Calu3 (cell line): ENCODE data around the gene GXYLT2. TPM values are rescaled to one million over a fixed set of nuclear protein-coding genes. Genes with fewer than 3 reads are reported as not detected.

Experiments used
- BruUV-seq: library from RNA; stranded (reverse); fragments of 400-500 nt; replicated peaks from 2 replicates; lab custom pipeline; 2021; lab: Mats Ljungman, UMichigan
- CTCF ChIA-PET: fragments of 300-600 bp; sonication (Branson Sonifier 250); formaldehyde crosslinking; loops from one replicate; lab custom pipeline; 2022; ENCODE audit warnings: antibody characterized with exemption; lab: Charles Lee
- DNase-seq: peaks from one replicate; pipeline ENCODE4 v3.0.0; 2022
- H3K27ac Mint-ChIP-seq: one replicate; pipeline ENCODE4 v1.8.0; 2022; ENCODE audit warnings: mixed read lengths; ENCODE audit not compliant: unreplicated experiment
- H3K27me3 Mint-ChIP-seq: one replicate; pipeline ENCODE4 v1.8.0; 2022; ENCODE audit warnings: mixed read lengths; ENCODE audit not compliant: unreplicated experiment
- H3K36me3 Mint-ChIP-seq: one replicate; pipeline ENCODE4 v1.8.0; 2022; ENCODE audit warnings: mild to moderate bottlenecking, moderate library complexity, mixed read lengths; ENCODE audit not compliant: insufficient read depth, unreplicated experiment
- H3K4me1 Mint-ChIP-seq: one replicate; pipeline ENCODE4 v1.8.0; 2022; ENCODE audit warnings: mild to moderate bottlenecking, low read depth, mixed read lengths; ENCODE audit not compliant: unreplicated experiment
- H3K4me3 Mint-ChIP-seq: one replicate; pipeline ENCODE4 v1.8.0; 2022; ENCODE audit warnings: mild to moderate bottlenecking, low read depth, moderate library complexity, mixed read lengths; ENCODE audit not compliant: unreplicated experiment
- H3K9me3 Mint-ChIP-seq: one replicate; pipeline ENCODE4 v1.8.0; 2022; ENCODE audit warnings: low read depth, mixed read lengths; ENCODE audit not compliant: unreplicated experiment
- intact Hi-C: fragments of 100-400 bp; cut with micrococcal nuclease; formaldehyde crosslinking; loops from one replicate; pipeline ENCODE4 v1.10.0; 2022; ENCODE audit not compliant: unreplicated experiment
- total RNA-seq: library from RNA; stranded (reverse); gene quantifications from 2 replicates; pipeline ENCODE4 v1.2.3, GENCODE V29; 2022
- TF ChIP-seq, protein P1 (sequence below): fragments of 200-600 bp; IDR thresholded peaks from one replicate; pipeline ENCODE4 v1.8.0; 2022; ENCODE audit warnings: antibody characterized with exemption; ENCODE audit not compliant: unreplicated experiment

Gene GXYLT2
- total RNA-seq, 1 experiment from 2014 or later, result 0.52 TPM

- no peaks in the 10 kb centered on the region for H3K36me3 Mint-ChIP-seq
Observed at GRCh38 chr3:72894976-72895552, 7.2 kb downstream of the GXYLT2 start.

GRCh38 chr3:72896996-72897757 is 9.3 kb downstream of the GXYLT2 start:
- no peak overlapping the region for H3K27ac Mint-ChIP-seq

More at GRCh38 chr3:72894976-72895552, 7.2 kb downstream of the GXYLT2 start:
- no TSS peak for BruUV-seq
- no peak overlapping the region for H3K4me3 Mint-ChIP-seq
- H3K9me3 Mint-ChIP-seq, result no peaks in the 10 kb centered on the region
- TF ChIP-seq, protein P1, sequence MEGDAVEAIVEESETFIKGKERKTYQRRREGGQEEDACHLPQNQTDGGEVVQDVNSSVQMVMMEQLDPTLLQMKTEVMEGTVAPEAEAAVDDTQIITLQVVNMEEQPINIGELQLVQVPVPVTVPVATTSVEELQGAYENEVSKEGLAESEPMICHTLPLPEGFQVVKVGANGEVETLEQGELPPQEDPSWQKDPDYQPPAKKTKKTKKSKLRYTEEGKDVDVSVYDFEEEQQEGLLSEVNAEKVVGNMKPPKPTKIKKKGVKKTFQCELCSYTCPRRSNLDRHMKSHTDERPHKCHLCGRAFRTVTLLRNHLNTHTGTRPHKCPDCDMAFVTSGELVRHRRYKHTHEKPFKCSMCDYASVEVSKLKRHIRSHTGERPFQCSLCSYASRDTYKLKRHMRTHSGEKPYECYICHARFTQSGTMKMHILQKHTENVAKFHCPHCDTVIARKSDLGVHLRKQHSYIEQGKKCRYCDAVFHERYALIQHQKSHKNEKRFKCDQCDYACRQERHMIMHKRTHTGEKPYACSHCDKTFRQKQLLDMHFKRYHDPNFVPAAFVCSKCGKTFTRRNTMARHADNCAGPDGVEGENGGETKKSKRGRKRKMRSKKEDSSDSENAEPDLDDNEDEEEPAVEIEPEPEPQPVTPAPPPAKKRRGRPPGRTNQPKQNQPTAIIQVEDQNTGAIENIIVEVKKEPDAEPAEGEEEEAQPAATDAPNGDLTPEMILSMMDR, result no peak
- peaks cover 52% of the 10 kb centered on the region for H3K27me3 Mint-ChIP-seq
- DNase-seq, result no peak
- intact Hi-C loops, result no loop called here
- CTCF ChIA-PET, result no interaction called here
- H3K27ac Mint-ChIP-seq, result no peak overlapping the region
- no peaks in the 10 kb centered on the region for H3K4me1 Mint-ChIP-seq

DNA sequence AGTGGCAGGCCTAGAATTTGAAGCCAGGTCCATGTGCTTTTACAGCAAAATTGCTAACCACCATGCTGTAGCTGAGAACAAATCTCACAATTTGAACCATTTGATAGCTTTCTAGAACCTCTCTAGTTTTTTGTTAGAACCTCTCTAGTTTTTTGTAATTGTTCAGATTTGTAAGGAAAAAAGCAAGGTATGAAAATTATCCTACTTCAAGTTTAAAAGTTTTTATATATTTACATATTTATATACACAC is 9.8 kb downstream of the GXYLT2 start:
- DNase-seq, result no peak
- TF ChIP-seq, protein P1, result no peak
- CTCF ChIA-PET, result no interaction called here
- intact Hi-C loops, result no loop called here
- no peaks in the 10 kb centered on the region for H3K4me1 Mint-ChIP-seq
- no peaks in the 10 kb centered on the region for H3K9me3 Mint-ChIP-seq
- H3K4me3 Mint-ChIP-seq, result no peak overlapping the region
- H3K27me3 Mint-ChIP-seq, result peaks cover 34% of the 10 kb centered on the region
- no peaks in the 10 kb centered on the region for H3K36me3 Mint-ChIP-seq
- BruUV-seq, result no TSS peak
- no peak overlapping the region for H3K27ac Mint-ChIP-seq

More at GRCh38 chr3:72896996-72897757, 9.3 kb downstream of the GXYLT2 start:
- Mint-ChIP-seq H3K9me3 (no peaks in the 10 kb centered on the region), H3K4me1 (no peaks in the 10 kb centered on the region), H3K36me3 (no peaks in the 10 kb centered on the region), H3K27me3 (peaks cover 40% of the 10 kb centered on the region), H3K4me3 (no peak overlapping the region)
- no peak for DNase-seq
- CTCF ChIA-PET, result interaction anchor here (0.8 kb wide), 1 partner anchor 34 kb away, joined by 3 read pairs; no protein-coding TSS in a partner anchor
- TF ChIP-seq, protein P1, result no peak
- intact Hi-C loops, result no loop called here
- BruUV-seq, result no TSS peak

- Mint-ChIP-seq H3K27ac (no peak overlapping the region), H3K27me3 (peaks cover 22% of the 10 kb centered on the region), H3K4me3 (no peak overlapping the region), H3K9me3 (no peaks in the 10 kb centered on the region), H3K4me1 (peaks cover 9% of the 10 kb centered on the region), H3K36me3 (no peaks in the 10 kb centered on the region)
- CTCF ChIA-PET, result no interaction called here
- no peak for DNase-seq
- TF ChIP-seq, protein P1, result no peak
- intact Hi-C loops, result no loop called here
- no TSS peak for BruUV-seq
Observed at GRCh38 chr3:72899349-72899765, 11.5 kb downstream of the GXYLT2 start.
